Measurements from ENCODE around the gene DLG1.

The DLG1 gene

DNA sequence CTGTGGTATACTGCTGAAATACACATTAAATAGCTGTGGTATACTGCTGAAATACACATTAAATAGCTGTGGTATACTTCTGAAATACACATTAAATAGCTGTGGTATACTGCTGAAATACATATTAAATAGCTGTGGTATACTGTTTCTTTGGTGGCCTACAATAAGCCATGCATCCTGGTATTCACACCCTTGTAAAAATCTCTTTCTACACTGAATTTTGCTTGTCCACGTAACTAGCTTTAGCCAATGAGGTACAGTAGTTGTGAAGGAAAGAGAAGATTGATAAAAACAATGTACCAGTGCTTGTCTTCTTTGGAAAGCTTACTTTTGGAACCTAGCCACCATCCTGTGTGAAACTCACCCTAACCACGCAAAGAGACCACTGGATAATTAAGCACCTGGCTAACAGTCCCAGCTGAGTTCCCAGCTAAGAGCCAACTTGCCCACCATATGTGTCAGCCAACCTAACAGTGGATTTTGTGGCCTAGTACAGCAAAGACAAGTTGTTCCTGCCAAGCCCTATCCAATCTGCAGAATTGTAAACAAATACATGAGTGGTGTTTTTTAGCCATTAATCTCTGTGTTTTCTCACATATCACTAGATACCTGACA lies 165.4 kb downstream of the DLG1 start:
- TF ChIP-seq, protein P1, sequence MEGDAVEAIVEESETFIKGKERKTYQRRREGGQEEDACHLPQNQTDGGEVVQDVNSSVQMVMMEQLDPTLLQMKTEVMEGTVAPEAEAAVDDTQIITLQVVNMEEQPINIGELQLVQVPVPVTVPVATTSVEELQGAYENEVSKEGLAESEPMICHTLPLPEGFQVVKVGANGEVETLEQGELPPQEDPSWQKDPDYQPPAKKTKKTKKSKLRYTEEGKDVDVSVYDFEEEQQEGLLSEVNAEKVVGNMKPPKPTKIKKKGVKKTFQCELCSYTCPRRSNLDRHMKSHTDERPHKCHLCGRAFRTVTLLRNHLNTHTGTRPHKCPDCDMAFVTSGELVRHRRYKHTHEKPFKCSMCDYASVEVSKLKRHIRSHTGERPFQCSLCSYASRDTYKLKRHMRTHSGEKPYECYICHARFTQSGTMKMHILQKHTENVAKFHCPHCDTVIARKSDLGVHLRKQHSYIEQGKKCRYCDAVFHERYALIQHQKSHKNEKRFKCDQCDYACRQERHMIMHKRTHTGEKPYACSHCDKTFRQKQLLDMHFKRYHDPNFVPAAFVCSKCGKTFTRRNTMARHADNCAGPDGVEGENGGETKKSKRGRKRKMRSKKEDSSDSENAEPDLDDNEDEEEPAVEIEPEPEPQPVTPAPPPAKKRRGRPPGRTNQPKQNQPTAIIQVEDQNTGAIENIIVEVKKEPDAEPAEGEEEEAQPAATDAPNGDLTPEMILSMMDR (IDR thresholded peaks at IDR 0.05; ENCODE audit: control extremely low read depth, extremely low read depth, low read depth, missing control alignments), result no peak
- CTCF ChIA-PET, result interaction anchor here (1.4 kb wide), 1 partner anchor 103 kb away, joined by 3 read pairs; the partner anchor contains the start of gene MELTF
- DNase-seq (ENCODE audit: extremely low spot score), result no peak
- POLR2A ChIA-PET, result no interaction called here

DNA sequence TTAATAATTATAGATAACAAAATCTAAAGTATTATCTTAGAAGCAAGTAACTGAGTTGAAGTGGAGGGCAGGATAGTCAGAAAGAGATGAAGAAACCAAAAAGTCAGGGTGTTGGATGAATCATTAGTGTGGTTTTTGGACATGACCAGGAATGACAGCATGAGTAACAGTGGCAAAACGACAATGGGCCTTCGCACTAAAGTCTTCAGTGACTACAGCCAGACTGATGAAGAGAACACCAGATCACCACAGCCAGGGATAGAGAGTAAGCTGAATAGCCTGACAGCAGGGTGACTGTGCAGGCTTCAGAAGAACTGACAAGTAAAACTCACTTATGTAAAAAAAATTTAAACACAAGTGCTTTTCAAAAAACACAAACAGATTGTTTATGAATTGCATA lies 172.8 kb downstream of the DLG1 start:
- ChIA-PET CTCF (interaction anchor here (1.5 kb wide), 1 partner anchor 37 kb away, joined by 3 read pairs; no protein-coding TSS in a partner anchor), POLR2A (no interaction called here)
- no peak for DNase-seq (ENCODE audit: extremely low spot score)
- TF ChIP-seq, protein P1 (IDR thresholded peaks at IDR 0.05; ENCODE audit: control extremely low read depth, extremely low read depth, low read depth, missing control alignments), result no peak

DNA sequence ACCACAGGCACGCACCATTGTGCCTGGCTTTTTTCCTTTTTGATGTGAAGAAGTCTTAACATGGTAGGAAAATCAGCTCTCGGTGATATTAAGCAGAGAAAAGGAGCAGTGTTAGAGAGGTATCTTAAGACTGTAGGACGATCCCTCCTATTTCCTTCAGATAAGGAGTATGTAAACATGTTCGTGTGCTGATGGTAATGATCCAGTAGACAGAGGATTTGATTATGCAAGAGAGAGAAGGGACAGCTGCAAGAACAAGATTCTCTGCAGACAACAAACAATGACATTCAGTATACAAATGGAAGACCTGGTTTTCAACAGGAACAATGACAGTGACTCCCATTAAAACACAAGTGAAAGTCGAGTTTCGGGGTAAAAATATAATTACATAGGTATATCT lies 173.7 kb downstream of the DLG1 start:
- DNase-seq (ENCODE audit: extremely low spot score), result no peak
- ChIA-PET POLR2A (no interaction called here), CTCF (interaction anchor here (1.0 to 1.4 kb wide), 2 partner anchors 11 to 65 kb away, joined by 3 read pairs; no protein-coding TSS in a partner anchor)
- TF ChIP-seq, protein P1 (IDR thresholded peaks at IDR 0.05; ENCODE audit: control extremely low read depth, extremely low read depth, low read depth, missing control alignments), result no peak

DNA sequence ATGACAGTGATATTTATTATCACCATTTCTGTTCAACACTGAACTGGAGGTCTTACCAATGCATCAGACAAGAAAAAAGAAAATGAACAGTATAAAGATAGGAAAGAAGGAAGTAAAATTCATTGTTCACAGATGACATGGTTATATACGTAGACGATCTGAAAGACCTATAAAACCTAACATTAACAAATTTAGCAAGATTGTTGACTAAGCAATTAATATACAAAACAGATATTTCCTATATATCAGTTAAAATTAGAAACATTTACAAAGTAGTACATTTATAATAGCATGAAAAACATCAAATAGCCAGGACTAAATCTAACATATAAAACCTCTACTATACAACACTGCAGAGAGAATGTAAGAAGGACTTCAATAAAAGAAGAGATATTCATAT lies 176.0 kb downstream of the DLG1 start:
- CTCF ChIA-PET, result no interaction called here
- POLR2A ChIA-PET, result interaction anchor here (0.7 kb wide), 1 partner anchor 85 kb away, joined by 8 read pairs; no protein-coding TSS in a partner anchor
- TF ChIP-seq, protein P1 (IDR thresholded peaks at IDR 0.05; ENCODE audit: control extremely low read depth, extremely low read depth, low read depth, missing control alignments), result no peak
- DNase-seq (ENCODE audit: extremely low spot score), result no peak

DNA sequence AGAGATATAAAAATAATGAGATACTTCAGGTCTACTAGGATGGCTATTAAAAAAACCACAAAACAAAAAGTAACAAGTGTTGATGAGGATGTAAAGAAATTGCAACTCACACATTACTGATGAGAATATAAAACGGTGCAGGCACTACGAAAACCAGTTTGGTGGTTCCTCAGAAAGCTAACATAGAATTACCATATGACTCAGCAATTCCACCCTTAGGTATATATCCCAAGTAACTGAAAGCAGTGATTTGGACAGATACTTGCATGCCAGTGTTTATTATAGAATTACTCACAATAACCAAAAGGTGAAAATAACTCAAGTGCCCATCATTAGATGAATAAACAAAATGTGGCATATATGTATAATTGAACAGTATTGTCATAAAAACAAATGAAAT lies 181.3 kb downstream of the DLG1 start:
- CTCF ChIA-PET, result no interaction called here
- DNase-seq (ENCODE audit: extremely low spot score), result no peak
- TF ChIP-seq, protein P1 (IDR thresholded peaks at IDR 0.05; ENCODE audit: control extremely low read depth, extremely low read depth, low read depth, missing control alignments), result no peak
- POLR2A ChIA-PET, result no interaction called here

DNA sequence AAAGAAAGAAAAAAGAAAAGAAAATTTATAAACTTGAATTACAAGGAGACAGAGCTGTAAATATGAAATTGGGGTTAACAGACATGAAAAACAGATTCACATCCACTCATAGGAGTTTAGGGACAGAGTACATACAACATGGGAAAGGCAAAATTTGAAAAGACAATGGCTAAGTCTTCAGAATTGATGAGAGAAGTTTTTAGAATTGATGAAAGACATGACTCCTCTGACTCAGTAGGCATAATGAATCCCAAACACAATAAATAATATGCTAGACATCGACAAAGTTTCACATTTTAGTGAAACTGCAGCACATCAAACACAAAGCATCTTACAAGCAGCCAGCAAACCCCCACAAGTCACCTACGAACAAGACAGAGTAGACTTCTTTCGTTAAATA lies 184.4 kb downstream of the DLG1 start:
- no peak for DNase-seq (ENCODE audit: extremely low spot score)
- ChIA-PET POLR2A (no interaction called here), CTCF (interaction anchor here (0.9 to 1.1 kb wide), 6 partner anchors 10 to 74 kb away, joined by 3 read pairs; no protein-coding TSS in a partner anchor)
- TF ChIP-seq, protein P1 (IDR thresholded peaks at IDR 0.05; ENCODE audit: control extremely low read depth, extremely low read depth, low read depth, missing control alignments), result no peak

All from GM10248 (cell line).